Tibial nerve (tissue), 4 donors: Measurements from ENCODE around the gene IFI27L1.

Experiments used
- CTCF ChIP-seq, 5 experiments: fragments of 200-600 bp in 3 of 5; fragments of 450-650 bp in 2 of 5; sonication (generic) in 3 of 5; IDR thresholded peaks; one replicate each; pipeline ENCODE4 v1.5.1; 2016 to 2019; ENCODE audit warnings: antibody characterized with exemption in 5 of 5, mild to moderate bottlenecking in 3 of 5, moderate library complexity in 2 of 5
- EP300 ChIP-seq, 2 donors: sonication (generic); formaldehyde crosslinking; IDR thresholded peaks; one replicate each; pipeline ENCODE4 v1.6.1; 2017; ENCODE audit warnings: antibody characterized with exemption in 2 of 2, mild to moderate bottlenecking in 1 of 2

- TF ChIP-seq EP300 (IDR thresholded peaks at IDR 0.05) (no peak), CTCF (IDR thresholded peaks at IDR 0.05) (no peak)
Measured at GRCh38 chr14:94046696-94047250, 34.3 kb upstream of the IFI27L1 start.
